Kidney epithelial cell (primary cell): ENCODE data around the gene GNG12. TPM values are rescaled to one million over a fixed set of nuclear protein-coding genes. Genes with fewer than 3 reads are reported as not detected.

Experiments used
- DNase-seq: peaks from one replicate; pipeline ENCODE4 v3.0.0-alpha.2; 2010; ENCODE audit warnings: low read depth
- H3K27me3 ChIP-seq: 2 replicates; pipeline ENCODE4 v1.6.0; 2011; ENCODE audit warnings: low read length; ENCODE audit not compliant: control insufficient read depth, insufficient read depth
- H3K36me3 ChIP-seq: 2 replicates; pipeline ENCODE4 v1.5.1; 2011; ENCODE audit warnings: low read length; ENCODE audit not compliant: control insufficient read depth, insufficient read depth
- H3K4me3 ChIP-seq: 2 replicates; pipeline ENCODE4 v1.5.1; 2011; ENCODE audit warnings: low read depth, mild to moderate bottlenecking, control low read depth, low read length
- total RNA-seq: library from RNA; depleted of rRNA; stranded (reverse); fragments of >200 nt; gene quantifications from 2 replicates; pipeline ENCODE4 v1.2.3, GENCODE V29; 2015
- TF ChIP-seq, protein P1 (sequence below): IDR thresholded peaks from 2 replicates; pipeline ENCODE4 v1.5.1; 2011; ENCODE audit warnings: mild to moderate bottlenecking, moderate library complexity, low read length, control low read depth, inconsistent platforms; ENCODE audit not compliant: insufficient read depth, poor library complexity, severe bottlenecking

The GNG12 gene
- total RNA-seq, 1 donor from 2014 or later, result 85.7 TPM

GRCh38 chr1:67700692-67701410, 132.4 kb downstream of the GNG12 start:
- Histone ChIP-seq H3K4me3 (no peak overlapping the region), H3K27me3 (no peaks in the 10 kb centered on the region), H3K36me3 (no peaks in the 10 kb centered on the region)
- TF ChIP-seq, protein P1, sequence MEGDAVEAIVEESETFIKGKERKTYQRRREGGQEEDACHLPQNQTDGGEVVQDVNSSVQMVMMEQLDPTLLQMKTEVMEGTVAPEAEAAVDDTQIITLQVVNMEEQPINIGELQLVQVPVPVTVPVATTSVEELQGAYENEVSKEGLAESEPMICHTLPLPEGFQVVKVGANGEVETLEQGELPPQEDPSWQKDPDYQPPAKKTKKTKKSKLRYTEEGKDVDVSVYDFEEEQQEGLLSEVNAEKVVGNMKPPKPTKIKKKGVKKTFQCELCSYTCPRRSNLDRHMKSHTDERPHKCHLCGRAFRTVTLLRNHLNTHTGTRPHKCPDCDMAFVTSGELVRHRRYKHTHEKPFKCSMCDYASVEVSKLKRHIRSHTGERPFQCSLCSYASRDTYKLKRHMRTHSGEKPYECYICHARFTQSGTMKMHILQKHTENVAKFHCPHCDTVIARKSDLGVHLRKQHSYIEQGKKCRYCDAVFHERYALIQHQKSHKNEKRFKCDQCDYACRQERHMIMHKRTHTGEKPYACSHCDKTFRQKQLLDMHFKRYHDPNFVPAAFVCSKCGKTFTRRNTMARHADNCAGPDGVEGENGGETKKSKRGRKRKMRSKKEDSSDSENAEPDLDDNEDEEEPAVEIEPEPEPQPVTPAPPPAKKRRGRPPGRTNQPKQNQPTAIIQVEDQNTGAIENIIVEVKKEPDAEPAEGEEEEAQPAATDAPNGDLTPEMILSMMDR, result peak; percentile 40
- DNase-seq, result no peak

- Histone ChIP-seq H3K36me3 (no peaks in the 10 kb centered on the region), H3K4me3 (no peak overlapping the region), H3K27me3 (no peaks in the 10 kb centered on the region)
- TF ChIP-seq, protein P1, result no peak
- no peak for DNase-seq
These were observed 133.0 kb downstream of the GNG12 start for GRCh38 chr1:67700220-67700619.

DNA sequence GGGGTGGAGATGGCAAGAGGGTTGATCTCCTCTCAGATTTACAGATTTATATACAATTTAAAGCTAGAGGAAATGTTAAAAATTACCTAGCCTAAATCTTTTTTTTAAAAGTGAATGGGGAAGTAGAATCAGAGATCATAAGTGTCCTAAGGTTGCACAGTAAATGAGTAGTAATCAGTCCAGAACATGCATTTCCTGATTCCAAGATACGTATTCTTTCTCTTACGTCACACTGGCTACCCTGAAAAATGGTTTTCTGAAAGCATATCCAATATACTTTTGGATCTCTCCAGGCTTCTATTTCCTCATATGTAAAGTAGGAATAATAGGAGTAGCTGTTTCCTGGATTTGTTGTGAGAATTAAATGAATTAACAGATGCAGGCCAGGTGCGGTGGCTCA, 136.6 kb downstream of the GNG12 start:
- no peaks in the 10 kb centered on the region for H3K36me3 ChIP-seq
- no peak overlapping the region for H3K4me3 ChIP-seq
- no peak for DNase-seq
- TF ChIP-seq, protein P1, result no peak
- H3K27me3 ChIP-seq, result no peaks in the 10 kb centered on the region

DNA sequence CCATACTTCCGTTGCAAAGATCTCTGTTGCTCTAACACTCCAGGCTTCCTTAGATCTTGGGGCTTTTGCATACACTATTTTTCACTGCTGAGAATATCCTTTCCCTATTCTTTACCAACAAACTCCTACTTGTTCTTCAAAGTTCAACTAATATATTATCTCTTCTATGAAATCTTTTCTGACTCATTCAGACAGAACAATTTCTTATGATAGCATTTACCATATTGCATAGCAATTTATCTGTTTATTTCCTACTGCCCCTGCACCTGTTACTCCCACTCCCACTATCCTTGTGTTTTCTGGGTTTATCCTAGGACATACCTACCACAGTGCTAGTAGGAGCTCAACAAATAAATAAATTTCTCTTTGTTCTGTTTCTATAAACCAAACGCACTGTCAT, 137.3 kb downstream of the GNG12 start:
- H3K27me3 ChIP-seq, result no peaks in the 10 kb centered on the region
- H3K4me3 ChIP-seq, result no peak overlapping the region
- DNase-seq, result no peak
- TF ChIP-seq, protein P1, result no peak
- H3K36me3 ChIP-seq, result no peaks in the 10 kb centered on the region

DNA sequence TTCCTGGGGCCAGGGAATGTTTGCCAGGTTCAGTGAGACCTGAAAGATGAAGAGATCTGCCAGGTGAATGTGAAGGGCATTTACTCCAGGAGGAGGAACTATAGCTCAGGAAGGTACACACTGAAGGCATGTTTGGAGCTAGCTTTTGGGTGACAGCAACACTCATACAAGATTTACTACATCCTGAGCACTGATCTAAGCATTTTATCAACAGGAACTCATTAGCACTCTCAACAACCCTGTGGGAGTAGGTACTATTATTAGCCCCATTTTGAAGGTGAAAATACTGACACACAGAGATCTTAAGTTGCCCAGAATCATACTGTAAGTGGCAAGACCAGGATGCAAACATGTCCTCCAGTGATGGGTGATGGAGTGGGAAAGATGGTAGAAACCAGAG, 141.6 kb downstream of the GNG12 start:
- DNase-seq, result no peak
- TF ChIP-seq, protein P1, result no peak

DNA sequence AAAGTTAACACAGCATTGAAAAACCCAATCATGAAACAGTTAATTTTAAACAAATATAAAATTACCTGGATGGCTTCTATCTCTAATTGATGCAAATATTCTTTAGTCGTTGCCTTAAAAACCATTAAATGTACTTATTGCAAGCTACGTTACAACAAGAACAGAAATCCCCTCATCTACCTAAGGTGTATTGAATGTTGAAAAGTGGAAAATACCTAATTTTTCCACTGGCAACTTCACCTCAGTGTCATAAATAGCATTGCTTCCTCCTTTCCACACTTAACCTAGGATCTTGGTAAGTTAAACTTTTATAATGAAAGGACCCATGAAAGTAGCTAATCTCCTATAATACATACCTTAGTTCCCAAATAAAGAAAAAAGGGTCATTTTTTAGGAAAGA, 142.9 kb downstream of the GNG12 start:
- TF ChIP-seq, protein P1, result no peak
- DNase-seq, result no peak
- no peaks in the 10 kb centered on the region for H3K27me3 ChIP-seq
- H3K36me3 ChIP-seq, result peaks cover 1% of the 10 kb centered on the region
- no peak overlapping the region for H3K4me3 ChIP-seq

More for the DNA sequence above, 141.6 kb downstream of the GNG12 start:
- no peaks in the 10 kb centered on the region for H3K27me3 ChIP-seq
- H3K36me3 ChIP-seq, result peaks cover 1% of the 10 kb centered on the region
- H3K4me3 ChIP-seq, result no peak overlapping the region
